Epithelial cell of alveolus of lung (primary cell): ENCODE data around the gene APOA5. TPM values are rescaled to one million over a fixed set of nuclear protein-coding genes. Genes with fewer than 3 reads are reported as not detected.

Experiments used
- total RNA-seq: library from RNA; depleted of rRNA; stranded (reverse); fragments of >200 nt; gene quantifications from 2 replicates; pipeline ENCODE4 v1.2.1, GENCODE V29; 2015

APOA5 gene
- total RNA-seq, result not detected in 2 replicates

DNA sequence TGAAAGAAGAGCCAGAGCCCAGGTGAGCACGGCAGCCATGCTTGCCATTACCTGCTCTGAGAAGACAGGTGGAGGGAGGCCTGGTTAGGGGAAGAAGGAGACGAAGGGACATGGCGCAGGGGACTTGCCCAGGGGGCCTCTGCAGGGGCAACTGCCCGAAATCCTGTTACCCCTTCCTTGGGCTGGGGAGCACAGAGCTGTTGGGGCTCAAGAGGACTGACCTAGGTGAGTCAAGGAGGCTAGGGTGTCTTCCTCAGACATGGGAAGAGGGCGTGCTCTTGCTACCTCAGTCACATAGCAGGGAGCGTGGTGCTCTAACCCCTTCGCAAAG, at the start of gene APOA5:
TSS of gene APOA5 (minus strand) at position 67 of the 331 bp plus-strand sequence. CDS start at position 48, 19 bp downstream.

DNA sequence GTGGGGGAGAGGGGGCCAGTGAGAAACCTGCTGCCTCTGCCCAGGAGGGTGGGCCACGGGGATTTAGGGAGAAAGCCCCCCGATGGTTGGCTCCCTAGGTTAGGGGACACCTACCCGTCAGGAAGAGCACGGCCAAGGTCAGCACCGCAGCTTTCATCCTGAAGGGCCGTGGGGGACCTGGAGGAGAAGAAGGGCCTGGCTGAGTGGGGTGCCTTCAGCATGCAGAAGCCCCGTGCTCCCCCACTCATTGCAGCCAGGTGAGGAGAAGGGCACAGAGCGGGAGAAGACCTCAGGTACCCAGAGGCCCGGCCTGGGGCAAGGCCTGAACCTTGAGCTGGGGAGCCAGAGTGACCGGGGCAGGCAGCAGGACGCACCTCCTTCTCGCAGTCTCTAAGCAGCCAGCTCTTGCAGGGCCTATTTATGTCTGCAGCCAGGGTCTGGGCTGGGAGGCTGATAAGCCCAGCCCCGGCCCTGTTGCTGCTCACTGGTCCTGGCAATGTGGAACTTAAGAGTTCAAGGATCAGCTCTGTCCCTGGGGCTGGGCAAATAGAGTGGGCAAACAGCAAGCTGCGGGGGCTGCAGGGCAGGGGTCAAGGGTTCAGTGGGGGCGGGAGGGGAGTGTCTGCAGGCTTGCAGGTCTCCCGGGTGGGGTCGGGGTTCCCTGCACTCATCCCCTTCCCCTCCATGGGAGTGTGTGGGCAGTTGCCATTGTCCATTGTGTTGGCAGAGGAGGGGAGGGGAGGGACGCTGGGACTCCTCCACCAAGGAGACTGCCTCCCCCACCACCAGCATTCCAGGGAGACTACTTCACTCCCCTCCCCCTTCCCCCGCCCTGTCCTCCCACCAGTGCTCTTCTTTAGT, 45.8 kb upstream of the APOA5 start, which contains the start of gene APOA1:
TSS of gene APOA1 (minus strand) at position 392 of the 861 bp plus-strand sequence. CDS start at position 157, 235 bp downstream.

DNA sequence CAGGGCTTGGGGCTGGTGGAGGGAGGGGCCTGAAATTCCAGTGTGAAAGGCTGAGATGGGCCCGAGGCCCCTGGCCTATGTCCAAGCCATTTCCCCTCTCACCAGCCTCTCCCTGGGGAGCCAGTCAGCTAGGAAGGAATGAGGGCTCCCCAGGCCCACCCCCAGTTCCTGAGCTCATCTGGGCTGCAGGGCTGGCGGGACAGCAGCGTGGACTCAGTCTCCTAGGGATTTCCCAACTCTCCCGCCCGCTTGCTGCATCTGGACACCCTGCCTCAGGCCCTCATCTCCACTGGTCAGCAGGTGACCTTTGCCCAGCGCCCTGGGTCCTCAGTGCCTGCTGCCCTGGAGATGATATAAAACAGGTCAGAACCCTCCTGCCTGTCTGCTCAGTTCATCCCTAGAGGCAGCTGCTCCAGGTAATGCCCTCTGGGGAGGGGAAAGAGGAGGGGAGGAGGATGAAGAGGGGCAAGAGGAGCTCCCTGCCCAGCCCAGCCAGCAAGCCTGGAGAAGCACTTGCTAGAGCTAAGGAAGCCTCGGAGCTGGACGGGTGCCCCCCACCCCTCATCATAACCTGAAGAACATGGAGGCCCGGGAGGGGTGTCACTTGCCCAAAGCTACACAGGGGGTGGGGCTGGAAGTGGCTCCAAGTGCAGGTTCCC, 38.0 kb upstream of the APOA5 start, which contains the start of gene APOC3:
TSS of gene APOC3 (plus strand) at position 383 of the 659 bp plus-strand sequence. CDS start 676 bp downstream, outside the sequence.

GRCh38 chr11:116823031-116823843, 31.6 kb upstream of the APOA5 start, which contains the start of gene APOA4:
TSS of gene APOA4 (minus strand) at chr11:116823304. CDS start at chr11:116823191, 113 bp downstream.

DNA sequence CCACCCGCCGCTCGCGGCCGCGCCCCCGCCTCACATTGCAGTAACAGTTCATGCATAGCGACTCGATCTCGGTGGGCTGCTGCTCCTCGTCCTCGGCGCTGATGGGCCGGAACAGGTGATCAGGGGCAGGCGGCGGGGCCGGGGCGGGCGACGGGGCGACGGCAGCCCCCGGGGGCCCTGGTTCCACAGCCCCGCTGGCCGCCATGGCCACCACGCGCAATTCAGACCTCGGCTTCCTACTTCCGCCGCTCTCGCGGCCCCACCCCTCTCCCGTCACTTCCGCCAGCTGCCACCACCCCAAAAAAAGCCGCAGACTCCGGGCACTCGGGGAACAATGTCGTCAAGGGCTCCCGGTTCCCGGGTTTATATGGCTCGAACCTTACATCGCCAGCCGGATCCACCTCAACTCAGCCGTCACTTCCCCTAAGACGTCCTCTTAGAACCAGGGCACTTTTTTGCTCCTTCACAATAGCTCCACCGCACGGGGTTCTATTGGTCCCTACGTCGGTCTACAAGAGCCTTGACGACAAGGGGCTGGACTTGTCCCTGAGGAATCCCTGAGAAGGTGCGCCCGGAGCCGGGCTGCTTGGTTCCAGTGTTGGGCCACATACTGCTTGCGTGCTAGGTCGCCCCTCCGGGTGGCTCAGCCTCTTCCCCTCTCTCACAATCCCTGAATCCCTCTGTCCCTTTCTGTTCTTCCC, 3.7 kb downstream of the APOA5 start, which contains the start of gene ZPR1:
TSS of gene ZPR1 (minus strand) at position 238 of the 701 bp plus-strand sequence. CDS start at position 205, 33 bp downstream.

GRCh38 chr11:116772443-116773202, 19.1 kb downstream of the APOA5 start, which contains the start of gene BUD13:
TSS of gene BUD13 (minus strand) at chr11:116772987. CDS start at chr11:116772964, 23 bp downstream.

Other genes with a start within 250 kb of the APOA5 start
- gene BUD13, start 18.9 kb downstream of the APOA5 start, total RNA-seq, result 10.3 and 12.1 TPM in 2 replicates
- gene ZPR1, start 3.9 kb downstream of the APOA5 start, total RNA-seq, result 41.0 and 63.4 TPM in 2 replicates
- gene APOA4, start 31.4 kb upstream of the APOA5 start, total RNA-seq, result not detected in 2 replicates
- gene APOC3, start 38.0 kb upstream of the APOA5 start, total RNA-seq, result not detected in 2 replicates
- 0.32 and 0.52 TPM in 2 replicates for gene APOA1, start 45.7 kb upstream of the APOA5 start, total RNA-seq